CD4-positive, alpha-beta T cell treated with Interleukin-15 for 4 hours (primary cell): ENCODE results near the gene CRKL.

Source experiments
- DNase-seq: peaks from one replicate; pipeline ENCODE4 v3.0.0-alpha.2; 2020; ENCODE audit warnings: low spot score

CRKL gene

GRCh38 chr22:20997536-20998257 is 80.5 kb downstream of the CRKL start:
- no peak for DNase-seq

- DNase-seq, result no peak
Observed at GRCh38 chr22:20998411-20999336, 81.5 kb downstream of the CRKL start.

DNA sequence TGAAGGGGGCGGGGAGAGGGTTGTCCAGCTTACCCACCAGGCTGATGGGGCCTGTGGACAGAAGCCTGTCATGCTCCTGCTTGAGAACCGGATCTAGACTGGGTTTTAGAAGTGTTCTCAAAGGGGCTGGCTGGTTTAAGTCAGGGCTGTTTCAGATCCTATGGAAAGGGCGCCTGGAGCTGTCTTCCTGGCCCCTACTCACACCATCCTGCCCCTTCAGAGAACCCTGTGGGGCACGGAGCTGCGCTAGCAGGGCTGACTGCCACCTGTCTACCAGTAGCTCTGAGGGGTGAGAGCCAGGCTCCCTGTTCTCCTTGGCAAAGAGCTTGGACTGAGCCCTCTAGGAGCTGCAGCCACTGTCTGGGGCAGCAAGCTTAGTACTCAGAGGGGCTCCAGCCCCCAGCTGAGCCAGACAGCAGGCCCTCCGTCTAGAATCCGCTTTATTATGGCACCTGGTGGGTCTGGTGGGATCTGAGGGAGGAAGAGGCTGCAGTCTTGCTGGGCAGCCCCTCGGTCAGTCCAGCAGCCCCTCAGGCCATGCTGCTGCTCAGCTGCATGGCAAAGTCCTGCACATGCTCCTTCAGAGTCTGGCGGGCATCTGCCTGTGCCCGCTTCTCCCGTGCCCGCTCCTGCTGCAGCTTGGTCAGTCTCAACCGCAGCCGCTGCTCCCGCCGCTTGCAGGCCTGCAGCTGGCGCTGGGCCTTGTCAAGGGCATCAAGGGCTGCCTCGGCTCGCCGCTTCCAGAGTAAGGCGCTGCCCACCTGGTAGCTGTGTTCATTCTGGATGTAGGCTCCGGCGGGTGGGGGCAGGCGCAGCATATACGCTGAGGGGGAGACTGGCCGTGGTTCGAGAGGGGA is 82.4 kb downstream of the CRKL start:
- no peak for DNase-seq

GRCh38 chr22:21000207-21000986 is 83.2 kb downstream of the CRKL start:
- DNase-seq, result no peak

GRCh38 chr22:21000987-21001600 is 83.9 kb downstream of the CRKL start:
- DNase-seq, result no peak

DNA sequence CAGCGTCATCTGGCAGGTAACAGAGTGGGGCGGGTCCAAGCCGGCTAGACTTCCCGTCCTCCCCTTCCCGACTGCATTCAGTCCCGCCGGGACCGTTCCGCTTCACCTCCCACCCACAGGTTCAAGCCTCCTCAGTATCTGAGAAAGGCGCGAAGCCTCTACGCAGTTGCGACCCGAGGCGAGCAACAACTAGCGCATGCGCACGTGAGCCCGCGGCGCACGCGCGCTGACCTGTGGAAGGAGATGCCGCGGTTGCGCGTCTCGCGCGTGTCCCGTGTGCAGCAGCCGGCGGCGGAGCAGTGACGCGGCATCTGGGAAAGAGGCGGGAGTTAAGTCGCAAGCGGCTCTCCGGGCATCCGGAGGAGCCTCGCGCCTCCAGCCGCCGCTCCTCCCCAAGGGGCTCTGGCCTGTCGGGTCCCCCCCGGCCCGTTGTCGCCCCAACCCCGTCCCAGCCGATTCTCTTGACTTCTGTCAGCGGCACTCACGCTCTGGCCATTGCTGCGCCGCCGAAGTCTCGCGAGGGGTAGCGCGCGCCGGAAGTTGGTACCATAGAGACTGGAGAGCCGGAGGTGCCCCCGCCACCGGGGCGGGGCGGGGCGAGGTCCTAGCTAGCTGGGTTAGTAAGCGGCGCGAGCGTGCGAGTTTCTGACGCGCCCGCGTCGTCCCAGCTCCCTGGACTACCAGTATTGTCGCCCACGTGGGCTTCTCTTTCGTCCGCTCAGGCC is 84.6 kb downstream of the CRKL start, which contains the start of gene THAP7:
TSS of gene THAP7 (minus strand) at position 518 of the 725 bp plus-strand sequence. CDS start at position 311, 207 bp downstream.
- peak; percentile 96 for DNase-seq
